GM12873 (cell line): ENCODE measurements around the gene CBLL1.

Experiments used
- CTCF ChIP-seq: IDR thresholded peaks from 2 replicates; pipeline ENCODE4 v1.5.1; 2012; ENCODE audit warnings: low read depth, mild to moderate bottlenecking, moderate library complexity, low read length, control low read depth; ENCODE audit not compliant: insufficient read depth; ENCODE audit errors: missing control alignments

CBLL1 gene

GRCh38 chr7:107721286-107721685 lies 22.7 kb upstream of the CBLL1 start:
- TF ChIP-seq CTCF: no peak

DNA sequence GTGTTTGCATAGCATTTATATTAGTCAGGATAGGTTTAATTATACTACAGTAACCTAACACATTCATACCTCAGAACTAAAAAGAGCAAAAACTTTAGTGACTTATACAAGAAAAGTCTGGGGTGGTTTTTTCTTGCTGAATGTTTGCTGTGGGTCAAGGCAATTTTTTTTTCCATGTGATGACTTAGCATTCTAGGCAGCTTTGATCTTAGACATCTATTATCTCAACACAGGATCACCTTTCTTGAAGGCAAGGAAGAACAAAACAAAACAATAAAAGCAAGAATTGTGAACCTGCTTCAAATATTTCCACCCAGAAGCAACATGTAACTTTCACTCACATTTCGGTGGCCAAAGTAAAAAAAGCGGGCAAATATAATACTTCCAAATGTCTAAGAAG lies 20.7 kb upstream of the CBLL1 start:
- TF ChIP-seq CTCF: no peak

DNA sequence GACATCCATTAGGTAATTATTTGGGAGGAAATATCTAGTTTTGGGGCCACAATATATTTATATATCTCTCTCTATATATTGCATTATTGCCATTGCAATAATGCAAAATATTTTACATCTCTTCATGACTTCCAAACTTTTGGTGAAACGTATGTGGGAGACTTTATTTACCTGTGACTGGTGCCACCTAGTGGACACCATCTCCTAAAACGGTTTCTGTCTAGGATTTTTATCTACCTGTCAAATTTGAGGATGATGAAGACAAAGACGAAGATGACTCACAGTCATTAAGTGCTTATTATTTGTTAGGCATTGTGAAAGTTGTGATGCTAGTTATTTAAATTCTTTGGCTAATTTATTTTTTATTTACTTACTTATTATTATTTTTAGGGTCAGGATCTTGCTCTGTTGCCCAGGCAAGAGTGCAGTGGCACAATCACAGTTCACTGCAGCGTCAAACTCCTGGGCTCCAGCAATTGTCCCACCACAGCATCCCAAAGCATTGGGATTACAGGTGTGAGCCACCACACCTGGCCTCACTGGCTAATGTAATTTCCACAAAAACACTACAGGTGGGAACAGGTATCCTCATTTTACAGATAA lies 18.7 kb upstream of the CBLL1 start:
- TF ChIP-seq CTCF: peak; percentile 52

DNA sequence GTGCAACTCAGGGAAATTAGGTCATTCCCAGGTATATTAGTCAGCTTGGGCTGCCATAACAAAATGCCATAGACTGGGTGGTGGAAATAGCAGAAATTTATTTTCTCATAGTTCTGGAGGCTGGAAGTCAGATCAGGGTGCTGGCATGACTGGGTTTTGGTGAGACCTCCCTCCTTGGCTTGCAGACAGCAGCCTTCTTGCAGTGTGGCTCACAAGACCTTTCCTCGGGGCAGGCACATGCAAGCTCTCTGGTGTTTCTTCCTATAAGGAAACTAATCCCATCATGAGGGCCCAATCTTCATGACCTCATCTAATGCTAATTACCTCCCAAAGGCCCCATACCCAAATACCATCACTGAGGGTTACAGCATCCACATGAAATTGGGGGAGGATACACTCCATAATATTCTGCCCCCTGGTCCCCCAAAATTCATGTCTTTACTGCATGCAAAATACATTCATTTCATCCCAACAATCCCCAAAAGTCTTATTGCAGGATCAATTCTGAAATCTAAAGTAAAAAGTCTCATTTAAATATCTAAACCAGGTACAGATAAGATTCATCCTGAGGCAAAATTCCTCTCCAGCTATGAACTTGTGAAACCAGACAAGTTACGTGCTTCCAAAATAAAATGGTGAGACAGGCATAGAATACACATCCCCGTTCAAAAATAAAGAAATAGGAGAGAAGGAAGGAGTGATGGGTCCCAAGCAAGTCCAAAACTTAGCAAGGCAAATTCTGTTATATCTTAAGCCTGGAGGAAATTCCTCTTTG lies 17.4 kb upstream of the CBLL1 start:
- TF ChIP-seq CTCF: no peak

DNA sequence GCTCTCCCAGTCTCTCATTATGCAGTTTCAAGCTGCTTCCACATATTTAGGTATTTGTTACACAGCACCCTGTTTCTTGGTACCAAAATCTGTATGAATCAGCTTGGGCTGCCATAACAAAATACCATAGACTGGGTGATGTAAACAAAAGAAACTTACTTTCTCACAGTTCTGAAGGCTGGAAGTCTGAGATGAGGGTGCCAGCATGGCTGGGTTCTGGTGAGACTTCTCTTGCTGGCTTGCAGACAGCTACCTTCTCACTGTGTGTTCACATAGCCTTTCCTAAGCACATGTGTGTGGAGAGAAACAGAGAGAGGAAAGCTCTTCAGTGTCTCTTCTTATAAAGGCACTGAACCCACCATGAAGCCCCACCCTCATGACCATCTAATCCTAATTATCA lies 15.7 kb upstream of the CBLL1 start:
- no peak for TF ChIP-seq CTCF

- no peak for TF ChIP-seq CTCF
Measured at GRCh38 chr7:107742678-107743566, 1.0 kb upstream of the CBLL1 start.

DNA sequence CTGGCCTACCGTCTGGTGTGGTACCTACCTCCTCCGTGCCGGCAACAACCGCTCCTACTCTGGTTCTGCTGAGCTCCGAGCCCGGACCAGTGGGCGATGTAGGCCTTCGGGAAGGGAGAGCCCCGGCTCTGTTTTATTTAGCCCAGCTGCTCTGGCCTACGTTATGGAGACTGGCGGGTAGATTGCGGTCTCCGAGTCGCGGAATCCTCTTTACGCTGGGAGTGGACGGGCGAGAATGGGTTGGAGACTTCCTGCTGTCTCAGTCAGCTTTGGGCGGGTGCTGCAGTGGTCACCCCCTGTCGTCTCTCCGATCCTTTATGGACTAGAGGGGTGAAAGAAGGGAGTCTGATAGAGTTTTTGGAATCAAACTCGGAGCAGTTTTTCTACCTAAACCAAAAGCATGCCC lies 406 bp downstream of the CBLL1 start:
- TF ChIP-seq CTCF: no peak
